Measurements from ENCODE around the gene TMEM242.

- TF ChIP-seq GLIS3 (CRISPR knock-in tag; IDR thresholded peaks at IDR 0.05) (no peak), ZNF70 (CRISPR knock-in tag; IDR thresholded peaks at IDR 0.05) (no peak), RARB (CRISPR knock-in tag; IDR thresholded peaks at IDR 0.05) (no peak)
These were observed 78.5 kb downstream of the TMEM242 start for GRCh38 chr6:157244780-157245179.
